HL-60 (cell line): Measurements from ENCODE around the gene EYA2.

Source experiments
- CTCF ChIP-seq: IDR thresholded peaks from one replicate; pipeline ENCODE4 v1.5.1; 2011; ENCODE audit warnings: low read length, control low read depth, inconsistent platforms; ENCODE audit not compliant: insufficient read depth
- POLR2AphosphoS5 ChIP-seq: IDR thresholded peaks from 2 replicates; pipeline ENCODE4 v1.6.1; 2012; ENCODE audit warnings: low read depth

- TF ChIP-seq CTCF (no peak), POLR2AphosphoS5 (no peak)
Measured at GRCh38 chr20:47149939-47150338, 255.3 kb downstream of the EYA2 start.
